ENCODE measurements around the gene WDR11. TPM values are rescaled to one million over a fixed set of nuclear protein-coding genes. Genes with fewer than 3 reads are reported as not detected.

WDR11 gene
- polyA plus RNA-seq, 2 of the 4 experiments (the other 2 are of a cell fraction), result 34.4 to 87.1 TPM

- TF ChIP-seq, protein P1, sequence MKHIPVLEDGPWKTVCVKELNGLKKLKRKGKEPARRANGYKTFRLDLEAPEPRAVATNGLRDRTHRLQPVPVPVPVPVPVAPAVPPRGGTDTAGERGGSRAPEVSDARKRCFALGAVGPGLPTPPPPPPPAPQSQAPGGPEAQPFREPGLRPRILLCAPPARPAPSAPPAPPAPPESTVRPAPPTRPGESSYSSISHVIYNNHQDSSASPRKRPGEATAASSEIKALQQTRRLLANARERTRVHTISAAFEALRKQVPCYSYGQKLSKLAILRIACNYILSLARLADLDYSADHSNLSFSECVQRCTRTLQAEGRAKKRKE (CRISPR knock-in tag; IDR thresholded peaks at IDR 0.05; ENCODE audit: low read depth), result no peak
These were observed 98.9 kb downstream of the WDR11 start (continued) for GRCh38 chr10:120950051-120950561.

GRCh38 chr10:120951288-120951687, 100.1 kb downstream of the WDR11 start:
- ChIA-PET POLR2A (no interaction called here), CTCF (interaction anchor here (0.6 to 2.5 kb wide), 6 partner anchors 8 to 936 kb away, joined by 3 to 14 read pairs (median 4); no protein-coding TSS in a partner anchor)
- TF ChIP-seq JUNB (IDR thresholded peaks at IDR 0.05) (no peak), CTCF (IDR thresholded peaks at IDR 0.05) (no peak), CBX2 (IDR thresholded peaks at IDR 0.05; ENCODE audit: borderline replicate concordance, low read depth) (no peak)
- ATAC-seq, result no peak
- no peak for FAIRE-seq
- peaks cover 8% of the 10 kb centered on the region; the same call in 1 of the 3 replicates for H3K9me3 ChIP-seq
- H3K4me3 ChIP-seq, result no peak overlapping the region
- WGBS (ENCODE audit: missing lambda C conversion rate), result 51% methylated on average over 5 of the region's 5 CpGs
- H3K4me1 ChIP-seq, result no peaks in the 10 kb centered on the region
- H3K27ac ChIP-seq, result no peak overlapping the region
- H3K4me2 ChIP-seq, result no peak overlapping the region
- no peak for DNase-seq (ENCODE audit: low read depth in 1 of 2, low spot score in 1 of 2)

- WGBS (ENCODE audit: missing lambda C conversion rate), result 0% methylated on average over 1 of the region's 1 CpG
- TF ChIP-seq NPAS2 (CRISPR knock-in tag; IDR thresholded peaks at IDR 0.05; ENCODE audit: borderline replicate concordance) (no peak), HDAC2 (IDR thresholded peaks at IDR 0.05) (no peak), SMC3 (IDR thresholded peaks at IDR 0.05) (no peak), MAFK (IDR thresholded peaks at IDR 0.05; ENCODE audit: partially characterized antibody) (no peak), FOSB (CRISPR knock-in tag; IDR thresholded peaks at IDR 0.05) (no peak), GATA3 (IDR thresholded peaks at IDR 0.05; ENCODE audit: borderline replicate concordance) (no peak), EP300 (IDR thresholded peaks at IDR 0.05) (no peak), MYC (IDR thresholded peaks at IDR 0.05; ENCODE audit: borderline replicate concordance, low read length) (no peak), POLR2A (IDR thresholded peaks at IDR 0.05; ENCODE audit: low read length) (no peak), POLR2AphosphoS2 (conservative IDR thresholded peaks at IDR 0.05; ENCODE audit: low read length) (no peak), HOXB5 (CRISPR knock-in tag; IDR thresholded peaks at IDR 0.05) (no peak)
- TF ChIP-seq, protein P2, sequence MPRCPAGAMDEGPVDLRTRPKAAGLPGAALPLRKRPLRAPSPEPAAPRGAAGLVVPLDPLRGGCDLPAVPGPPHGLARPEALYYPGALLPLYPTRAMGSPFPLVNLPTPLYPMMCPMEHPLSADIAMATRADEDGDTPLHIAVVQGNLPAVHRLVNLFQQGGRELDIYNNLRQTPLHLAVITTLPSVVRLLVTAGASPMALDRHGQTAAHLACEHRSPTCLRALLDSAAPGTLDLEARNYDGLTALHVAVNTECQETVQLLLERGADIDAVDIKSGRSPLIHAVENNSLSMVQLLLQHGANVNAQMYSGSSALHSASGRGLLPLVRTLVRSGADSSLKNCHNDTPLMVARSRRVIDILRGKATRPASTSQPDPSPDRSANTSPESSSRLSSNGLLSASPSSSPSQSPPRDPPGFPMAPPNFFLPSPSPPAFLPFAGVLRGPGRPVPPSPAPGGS (IDR thresholded peaks at IDR 0.05), result no peak
- TF ChIP-seq, protein P3, sequence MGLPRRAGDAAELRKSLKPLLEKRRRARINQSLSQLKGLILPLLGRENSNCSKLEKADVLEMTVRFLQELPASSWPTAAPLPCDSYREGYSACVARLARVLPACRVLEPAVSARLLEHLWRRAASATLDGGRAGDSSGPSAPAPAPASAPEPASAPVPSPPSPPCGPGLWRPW (IDR thresholded peaks at IDR 0.05), result no peak
- ChIA-PET POLR2A (no interaction called here), CTCF (interaction anchor here (0.9 kb wide), 2 partner anchors 11 to 14 kb away, joined by 3 to 4 read pairs; no protein-coding TSS in a partner anchor)
- Histone ChIP-seq H3K9me3 (peaks cover 8% of the 10 kb centered on the region; the same call in 1 of the 3 replicates), H3K4me1 (no peaks in the 10 kb centered on the region), H3K4me3 (no peak overlapping the region), H3K4me2 (no peak overlapping the region), H3K27ac (no peak overlapping the region)
- FAIRE-seq, result no peak
- DNase-seq (ENCODE audit: low read depth in 1 of 2, low spot score in 1 of 2), result no peak
- ATAC-seq, result no peak
These were observed 102.7 kb downstream of the WDR11 start for GRCh38 chr10:120953897-120954296.

Data from A549 (cell line).